OCI-LY3 (cell line): Measurements from ENCODE around the gene ROBO2.

Experiments used
- CTCF ChIP-seq: fragments of 200-600, 300-600 bp; sonication (generic); IDR thresholded peaks from 2 replicates; pipeline ENCODE4 v1.5.1; 2014; ENCODE audit warnings: antibody characterized with exemption, low read length, low read depth
- EZH2phosphoT487 ChIP-seq: fragments of 200-600 bp; shearing (Covaris generic); IDR thresholded peaks from 2 replicates; pipeline ENCODE4 v1.6.1; 2018; ENCODE audit warnings: antibody characterized with exemption, mixed run types, low read depth

- TF ChIP-seq CTCF (no peak), EZH2phosphoT487 (no peak)
These were observed 146.8 kb downstream of the ROBO2 start for GRCh38 chr3:77186728-77187127.
